ENCODE measurements around the gene ZNF681. TPM values are rescaled to one million over a fixed set of nuclear protein-coding genes. Genes with fewer than 3 reads are reported as not detected.
"Not testable (repeated sequence)": the region's sequence is repeated elsewhere in the genome, so short reads cannot be mapped to it uniquely, and the experiment has no call there.

Gene ZNF681
- total RNA-seq, 1 donor from 2014 or later = 1.9 TPM

- DNase-seq; H3K27ac ChIP-seq; intact Hi-C loops (cut with DNase I); H3K4me3 ChIP-seq; H3K4me1 ChIP-seq; H3K36me3 ChIP-seq; H3K27me3 ChIP-seq; H3K9me3 ChIP-seq; ATAC-seq: not testable (repeated sequence)
Measured at GRCh38 chr19:23724161-23724560, 34.5 kb downstream of the ZNF681 start.

GRCh38 chr19:23718802-23719201 lies 39.9 kb downstream of the ZNF681 start:
- ATAC-seq = no peak
- no peaks in the 10 kb centered on the region for H3K27me3 ChIP-seq
- no peak for TF ChIP-seq CTCF (IDR thresholded peaks at IDR 0.05)
- no peak overlapping the region for H3K27ac ChIP-seq
- no peaks in the 10 kb centered on the region for H3K4me1 ChIP-seq
- H3K36me3 ChIP-seq = no peaks in the 10 kb centered on the region
- H3K4me3 ChIP-seq = no peak overlapping the region
- no peak for DNase-seq
- intact Hi-C loops (cut with DNase I) = no loop called here
- no peaks in the 10 kb centered on the region for H3K9me3 ChIP-seq

- no peak for TF ChIP-seq CTCF (IDR thresholded peaks at IDR 0.05)
- ATAC-seq (no peak), DNase-seq (no peak)
- intact Hi-C loops (cut with DNase I) = no loop called here
- H3K27ac ChIP-seq = no peak overlapping the region
- H3K4me1 ChIP-seq = no peaks in the 10 kb centered on the region
- H3K4me3 ChIP-seq = no peak overlapping the region
- H3K9me3 ChIP-seq = no peaks in the 10 kb centered on the region
- no peaks in the 10 kb centered on the region for H3K27me3 ChIP-seq
- H3K36me3 ChIP-seq = no peaks in the 10 kb centered on the region
Measured at GRCh38 chr19:23716792-23717191, 41.9 kb downstream of the ZNF681 start.

- no peaks in the 10 kb centered on the region for H3K27me3 ChIP-seq
- ATAC-seq (no peak), DNase-seq (no peak)
Measured at GRCh38 chr19:23709347-23709746, 49.3 kb downstream of the ZNF681 start.

GRCh38 chr19:23706657-23707056 lies 52.0 kb downstream of the ZNF681 start:
- DNase-seq = no peak
- no peak overlapping the region for H3K4me3 ChIP-seq
- intact Hi-C loops (cut with DNase I) = no loop called here
- H3K4me1 ChIP-seq = no peaks in the 10 kb centered on the region
- H3K9me3 ChIP-seq = no peaks in the 10 kb centered on the region
- no peaks in the 10 kb centered on the region for H3K27me3 ChIP-seq
- no peak for TF ChIP-seq CTCF (IDR thresholded peaks at IDR 0.05)
- no peaks in the 10 kb centered on the region for H3K36me3 ChIP-seq
- H3K27ac ChIP-seq = no peak overlapping the region
- ATAC-seq = no peak

More at GRCh38 chr19:23709347-23709746, 49.3 kb downstream of the ZNF681 start:
- no peaks in the 10 kb centered on the region for H3K9me3 ChIP-seq
- H3K4me3 ChIP-seq = no peak overlapping the region
- H3K4me1 ChIP-seq = no peaks in the 10 kb centered on the region
- intact Hi-C loops (cut with DNase I) = no loop called here
- TF ChIP-seq CTCF (IDR thresholded peaks at IDR 0.05) = no peak
- H3K27ac ChIP-seq = no peak overlapping the region
- H3K36me3 ChIP-seq = no peaks in the 10 kb centered on the region

GRCh38 chr19:23699521-23699860 lies 59.2 kb downstream of the ZNF681 start:
- DNase-seq (no peak), ATAC-seq (no peak)
- Histone ChIP-seq H3K4me1 (no peaks in the 10 kb centered on the region), H3K36me3 (no peaks in the 10 kb centered on the region), H3K27me3 (no peaks in the 10 kb centered on the region), H3K27ac (no peak overlapping the region), H3K4me3 (no peak overlapping the region), H3K9me3 (no peaks in the 10 kb centered on the region)
- intact Hi-C loops (cut with DNase I) = no loop called here
- no peak for TF ChIP-seq CTCF (IDR thresholded peaks at IDR 0.05)
